Measurements from ENCODE around the gene A4GNT.

- TF ChIP-seq CTCF (IDR thresholded peaks at IDR 0.05) (no peak), EZH2 (IDR thresholded peaks at IDR 0.05) (no peak)
Observed at GRCh38 chr3:138103466-138103865, 28.7 kb downstream of the A4GNT start.

Data from neural progenitor cell (in vitro differentiated cells).